Cerebellar nuclear complex (tissue), 1 donor: ENCODE measurements around the gene TMEM82.
A peak's percentile ranks its signal among the peaks of the same experiment; 100 is the strongest.
"Not testable (repeated sequence)": the region's sequence is repeated elsewhere in the genome, so short reads cannot be mapped to it uniquely, and the experiment has no call there.

ENCODE experiments used
- DNase-seq, 2 experiments: peaks; one replicate each; lab custom pipeline; 2025; lab: John Stamatoyannopoulos, UW

TMEM82 gene

GRCh38 chr1:15742339-15742801, at the start of gene TMEM82:
TSS of gene TMEM82 (plus strand) at chr1:15742499. CDS start at chr1:15742560, 61 bp downstream.
- no peak for DNase-seq

- peak in 1 of 2 experiments; percentile 72 for DNase-seq
These were observed 48.9 kb upstream of the TMEM82 start for GRCh38 chr1:15693371-15693770.

GRCh38 chr1:15696956-15697521, 45.3 kb upstream of the TMEM82 start:
- no peak for DNase-seq

GRCh38 chr1:15698201-15698600, 44.1 kb upstream of the TMEM82 start:
- DNase-seq = no peak

GRCh38 chr1:15699321-15699720, 43.0 kb upstream of the TMEM82 start:
- not testable (repeated sequence) for DNase-seq

GRCh38 chr1:15700508-15700907, 41.8 kb upstream of the TMEM82 start:
- DNase-seq = no peak

- DNase-seq = no peak
These were observed 40.5 kb upstream of the TMEM82 start for GRCh38 chr1:15701784-15702183.

GRCh38 chr1:15702722-15703550, 39.4 kb upstream of the TMEM82 start:
- no peak for DNase-seq

- no peak for DNase-seq
These were observed 38.7 kb upstream of the TMEM82 start for GRCh38 chr1:15703562-15703961.

- DNase-seq = no peak
These were observed 37.6 kb upstream of the TMEM82 start for GRCh38 chr1:15704526-15705183.

GRCh38 chr1:15705184-15705566, 37.1 kb upstream of the TMEM82 start:
- no peak for DNase-seq

- DNase-seq = no peak
These were observed 35.5 kb upstream of the TMEM82 start for GRCh38 chr1:15706751-15707150.

GRCh38 chr1:15707239-15707925, 34.9 kb upstream of the TMEM82 start:
- no peak for DNase-seq

- no peak for DNase-seq
These were observed 33.7 kb upstream of the TMEM82 start for GRCh38 chr1:15708486-15709137.

GRCh38 chr1:15709226-15709625, 33.1 kb upstream of the TMEM82 start:
- DNase-seq = no peak

GRCh38 chr1:15712168-15712567, 30.1 kb upstream of the TMEM82 start:
- DNase-seq = peak in 1 of 2 experiments; percentile 22

GRCh38 chr1:15714406-15715136, 27.7 kb upstream of the TMEM82 start:
- peak in 1 of 2 experiments; percentile 28 for DNase-seq

- no peak for DNase-seq
These were observed 24.7 kb upstream of the TMEM82 start for GRCh38 chr1:15717418-15718125.

- DNase-seq = no peak
These were observed 24.1 kb upstream of the TMEM82 start for GRCh38 chr1:15718199-15718601.

- no peak for DNase-seq
These were observed 22.7 kb upstream of the TMEM82 start for GRCh38 chr1:15719381-15720120.
